Effector memory CD8-positive, alpha-beta T cell (primary cell): ENCODE measurements around the gene NAIF1.
A peak's percentile ranks its signal among the peaks of the same experiment; 100 is the strongest.
"Not testable (repeated sequence)": the region's sequence is repeated elsewhere in the genome, so short reads cannot be mapped to it uniquely, and the experiment has no call there.

Experiments
- ATAC-seq: fragments of 150-1000 bp; cut with Tn5 transposase; replicated peaks from 2 replicates; pipeline ENCODE4 v1.10.0; 2021; ENCODE audit warnings: mild to moderate bottlenecking, moderate library complexity
- DNase-seq, 3 experiments: peaks; one replicate each; pipeline ENCODE4 v3.0.0; 2021
- H3K27ac Mint-ChIP-seq, 2 donors: one replicate each; pipeline ENCODE4 v1.8.0; 2022; ENCODE audit warnings: mild to moderate bottlenecking in 2 of 2, mixed read lengths in 2 of 2, moderate library complexity in 2 of 2
- H3K27me3 Mint-ChIP-seq, 2 donors: one replicate each; pipeline ENCODE4 v1.8.0; 2022; ENCODE audit warnings: mixed read lengths in 2 of 2
- H3K36me3 Mint-ChIP-seq: one replicate; pipeline ENCODE4 v1.8.0; 2022; ENCODE audit warnings: mild to moderate bottlenecking, moderate library complexity, mixed read lengths; ENCODE audit not compliant: insufficient read depth
- H3K4me1 Mint-ChIP-seq, 2 donors: one replicate each; pipeline ENCODE4 v1.8.0; 2022; ENCODE audit warnings: low read depth in 2 of 2, mixed read lengths in 2 of 2
- H3K4me3 Mint-ChIP-seq, 2 donors: one replicate each; pipeline ENCODE4 v1.8.0; 2022; ENCODE audit warnings: mild to moderate bottlenecking in 2 of 2, mixed read lengths in 2 of 2, moderate library complexity in 2 of 2
- H3K9me3 Mint-ChIP-seq, 2 donors: one replicate each; pipeline ENCODE4 v1.8.0; 2022; ENCODE audit warnings: mixed read lengths in 2 of 2

NAIF1 gene

DNA sequence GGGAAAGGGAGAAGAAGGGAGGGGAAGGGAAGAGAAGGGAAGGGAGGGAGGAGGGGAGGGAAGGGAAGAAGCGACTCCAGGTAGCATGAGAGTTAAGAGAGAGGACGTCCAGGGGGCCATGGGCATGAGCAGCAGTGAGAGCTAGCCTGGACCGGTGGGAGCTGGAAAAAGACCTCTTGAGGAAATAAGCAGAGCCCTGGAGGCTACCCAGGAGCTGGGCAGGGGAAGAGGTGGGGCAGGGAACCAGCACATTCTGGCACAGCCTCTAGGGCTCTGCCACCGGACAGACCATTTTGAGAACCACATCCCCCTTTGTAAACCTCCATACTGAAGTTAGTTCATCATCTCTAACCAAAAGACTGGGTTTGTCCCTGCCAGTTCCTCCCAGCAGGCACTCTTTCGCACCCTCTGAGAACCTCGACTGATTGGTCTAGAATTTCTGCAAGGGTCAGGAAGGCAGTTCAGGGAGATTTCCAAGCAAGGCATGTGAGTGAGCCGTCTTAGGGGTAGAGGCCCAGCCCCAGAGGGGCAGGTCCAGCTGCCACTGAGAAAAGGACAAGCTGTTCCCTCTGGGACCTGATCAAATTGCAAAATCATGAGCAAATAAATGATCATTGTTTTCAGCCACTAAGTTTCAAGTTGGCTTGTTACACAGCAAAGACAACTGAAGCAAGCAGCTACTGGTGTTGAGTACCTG is 11.6 kb downstream of the NAIF1 start:
- Mint-ChIP-seq H3K9me3 (no peaks in the 10 kb centered on the region), H3K27ac (no peak overlapping the region), H3K27me3 (no peaks in the 10 kb centered on the region), H3K4me1 (no peaks in the 10 kb centered on the region), H3K36me3 (no peaks in the 10 kb centered on the region), H3K4me3 (no peak overlapping the region)
- DNase-seq (no peak), ATAC-seq (no peak)

- H3K27me3 Mint-ChIP-seq = no peaks in the 10 kb centered on the region
- H3K27ac Mint-ChIP-seq = no peak overlapping the region
- DNase-seq = no peak
- ATAC-seq = no peak
- no peaks in the 10 kb centered on the region for H3K4me1 Mint-ChIP-seq
- H3K36me3 Mint-ChIP-seq = no peaks in the 10 kb centered on the region
- H3K4me3 Mint-ChIP-seq = no peak overlapping the region
- H3K9me3 Mint-ChIP-seq = no peaks in the 10 kb centered on the region
These were observed 13.0 kb downstream of the NAIF1 start for GRCh38 chr9:128054087-128054486.

- DNase-seq (no peak), ATAC-seq (peak; percentile 24)
- no peaks in the 10 kb centered on the region for H3K27me3 Mint-ChIP-seq
- H3K4me3 Mint-ChIP-seq = no peak overlapping the region
- no peaks in the 10 kb centered on the region for H3K9me3 Mint-ChIP-seq
- no peaks in the 10 kb centered on the region for H3K36me3 Mint-ChIP-seq
- no peak overlapping the region for H3K27ac Mint-ChIP-seq
- H3K4me1 Mint-ChIP-seq = no peaks in the 10 kb centered on the region
These were observed 13.6 kb downstream of the NAIF1 start for GRCh38 chr9:128053560-128053959.

DNA sequence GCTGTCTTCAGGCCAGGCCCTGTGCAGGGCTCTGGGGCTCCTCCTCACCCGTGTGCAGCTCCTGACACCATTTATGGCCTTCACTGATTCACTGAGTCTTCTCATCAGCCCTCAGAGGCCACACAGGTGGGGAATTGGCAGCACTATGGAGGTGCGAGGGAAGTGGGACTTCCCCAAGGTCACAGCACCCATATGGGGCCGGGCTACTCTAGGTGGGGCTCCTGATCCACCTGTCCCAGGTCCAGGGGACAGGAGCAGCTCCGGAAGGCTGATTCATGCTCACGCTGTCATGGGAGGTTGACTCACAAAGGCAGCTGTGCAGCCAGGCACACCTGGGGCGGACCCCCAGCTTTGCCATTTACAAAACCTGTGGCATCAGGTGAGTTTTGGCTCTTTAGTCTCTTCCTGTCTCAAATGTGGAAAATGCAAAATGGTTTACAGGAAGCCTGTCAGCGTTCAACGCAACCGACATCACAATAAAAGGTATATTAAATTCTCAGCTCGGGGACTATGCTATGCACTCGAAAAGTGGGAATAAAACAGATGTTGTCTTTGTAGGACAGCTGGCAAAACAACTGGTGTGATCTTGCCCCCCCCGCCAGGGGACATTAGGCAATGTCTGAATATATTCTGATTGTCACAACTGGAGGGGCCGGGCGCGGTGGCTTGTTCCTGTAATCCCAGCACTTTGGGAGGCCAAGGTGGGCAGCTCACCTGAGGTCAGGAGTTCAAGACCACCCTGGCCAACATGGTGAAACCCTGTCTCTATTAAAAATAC is 15.0 kb downstream of the NAIF1 start:
- Mint-ChIP-seq H3K27me3 (no peaks in the 10 kb centered on the region), H3K27ac (no peak overlapping the region), H3K4me3 (no peak overlapping the region), H3K36me3 (no peaks in the 10 kb centered on the region), H3K4me1 (no peaks in the 10 kb centered on the region), H3K9me3 (no peaks in the 10 kb centered on the region)
- ATAC-seq = no peak
- no peak for DNase-seq

DNA sequence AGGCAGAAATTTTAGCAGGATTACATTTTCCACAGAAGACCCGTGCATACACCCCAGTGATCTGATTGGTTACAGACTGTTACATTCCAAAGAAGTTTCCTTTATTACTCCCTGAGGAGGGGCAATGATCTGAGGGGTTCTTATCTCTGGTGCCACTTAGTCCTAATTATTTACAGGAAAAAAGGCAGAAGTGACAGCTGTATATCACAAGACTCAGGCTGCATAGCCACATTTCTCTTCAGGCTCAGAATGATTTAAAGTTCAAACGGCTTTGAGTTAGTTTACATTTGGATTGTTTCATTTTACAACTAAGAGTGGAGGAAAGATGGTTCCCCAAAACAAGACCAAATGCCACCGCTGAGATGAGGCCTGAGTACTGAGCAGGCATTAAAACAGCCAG is 17.3 kb downstream of the NAIF1 start:
- H3K36me3 Mint-ChIP-seq = no peaks in the 10 kb centered on the region
- H3K4me1 Mint-ChIP-seq = no peaks in the 10 kb centered on the region
- no peaks in the 10 kb centered on the region for H3K27me3 Mint-ChIP-seq
- no peak overlapping the region for H3K27ac Mint-ChIP-seq
- ATAC-seq = no peak
- no peak for DNase-seq
- no peak overlapping the region for H3K4me3 Mint-ChIP-seq
- no peaks in the 10 kb centered on the region for H3K9me3 Mint-ChIP-seq

DNA sequence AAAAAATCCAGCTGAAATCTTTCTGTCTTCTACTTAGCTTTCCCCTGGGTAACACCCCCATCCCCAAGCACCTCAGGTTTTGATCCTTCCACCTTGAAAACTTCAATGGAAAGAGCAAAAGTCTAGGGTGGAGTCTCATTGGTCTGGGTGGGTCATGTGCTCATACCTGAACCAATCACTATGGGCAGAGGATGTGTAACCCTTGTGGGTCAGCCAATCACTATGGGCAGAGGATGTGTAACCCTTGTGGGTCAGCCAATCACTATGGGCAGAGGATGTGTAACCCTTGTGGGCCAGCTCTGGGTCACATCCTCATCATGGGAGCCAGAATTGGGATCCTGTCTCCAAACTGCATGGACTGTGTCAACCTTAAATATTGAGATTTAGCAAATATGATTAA is 18.5 kb downstream of the NAIF1 start:
- no peak overlapping the region for H3K4me3 Mint-ChIP-seq
- H3K27ac Mint-ChIP-seq = no peak overlapping the region
- no peaks in the 10 kb centered on the region for H3K9me3 Mint-ChIP-seq
- ATAC-seq (peak; percentile 51), DNase-seq (no peak)
- H3K4me1 Mint-ChIP-seq = no peaks in the 10 kb centered on the region
- no peaks in the 10 kb centered on the region for H3K36me3 Mint-ChIP-seq
- H3K27me3 Mint-ChIP-seq = no peaks in the 10 kb centered on the region

GRCh38 chr9:128047231-128047630 is 19.9 kb downstream of the NAIF1 start:
- Mint-ChIP-seq H3K4me3 (no peak overlapping the region), H3K36me3 (no peaks in the 10 kb centered on the region), H3K27ac (no peak overlapping the region), H3K27me3 (no peaks in the 10 kb centered on the region), H3K9me3 (no peaks in the 10 kb centered on the region), H3K4me1 (no peaks in the 10 kb centered on the region)
- no peak for DNase-seq
- no peak for ATAC-seq

DNA sequence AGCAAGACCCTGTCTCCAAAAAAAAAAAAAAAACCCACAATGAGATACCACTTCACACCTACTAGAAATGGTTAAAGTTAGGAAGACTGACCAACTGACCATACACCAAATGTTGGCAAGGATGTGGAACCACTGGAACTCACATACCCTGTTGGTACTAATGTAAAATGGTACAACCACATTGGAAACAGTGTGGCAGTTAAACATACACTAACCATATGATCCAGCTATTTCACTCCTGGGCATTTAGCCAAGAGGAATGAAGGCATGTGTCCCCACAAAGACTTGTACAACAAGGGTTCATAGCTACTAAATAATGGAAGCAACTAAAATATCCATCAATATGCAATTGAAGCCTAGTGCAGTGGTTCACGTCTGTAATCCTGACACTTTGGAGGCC is 21.3 kb downstream of the NAIF1 start:
- no peak for DNase-seq
- no peak for ATAC-seq
- peaks cover 0 to 7% of the 10 kb centered on the region in 2 donors for H3K27me3 Mint-ChIP-seq
- H3K27ac Mint-ChIP-seq = no peak overlapping the region
- H3K4me1 Mint-ChIP-seq = no peaks in the 10 kb centered on the region
- H3K4me3 Mint-ChIP-seq = no peak overlapping the region
- no peaks in the 10 kb centered on the region for H3K36me3 Mint-ChIP-seq
- H3K9me3 Mint-ChIP-seq = no peaks in the 10 kb centered on the region

GRCh38 chr9:128045409-128045808 is 21.7 kb downstream of the NAIF1 start:
- not testable (repeated sequence) for H3K27me3 Mint-ChIP-seq, ATAC-seq, H3K9me3 Mint-ChIP-seq, H3K4me3 Mint-ChIP-seq, H3K27ac Mint-ChIP-seq, H3K36me3 Mint-ChIP-seq, DNase-seq, H3K4me1 Mint-ChIP-seq

DNA sequence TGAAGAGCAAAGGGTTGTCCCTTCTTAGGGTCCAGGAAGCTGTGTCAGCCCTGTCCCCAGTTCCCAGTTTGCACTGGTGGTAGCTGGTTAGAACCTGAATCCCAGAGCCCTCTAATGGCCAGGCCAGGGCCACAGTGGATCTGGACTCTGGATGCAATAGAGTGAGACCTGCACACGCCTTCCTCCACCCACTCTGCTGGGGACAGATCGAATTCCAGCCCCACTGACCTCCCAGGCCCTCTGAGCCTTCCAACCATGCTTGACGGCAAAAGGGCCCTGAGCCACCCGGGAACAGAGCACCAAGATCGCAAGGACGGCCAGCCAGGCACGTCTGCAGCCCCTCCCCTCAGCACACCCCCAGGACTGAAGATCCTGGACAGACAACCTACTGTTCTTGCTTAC is 23.7 kb downstream of the NAIF1 start:
- Mint-ChIP-seq H3K9me3 (no peaks in the 10 kb centered on the region), H3K27me3 (peaks cover 0 to 7% of the 10 kb centered on the region in 2 donors), H3K36me3 (no peaks in the 10 kb centered on the region), H3K4me1 (no peaks in the 10 kb centered on the region), H3K4me3 (no peak overlapping the region), H3K27ac (peak overlapping the region in 1 of 2 donors; percentile 60)
- ATAC-seq = no peak
- DNase-seq = no peak

DNA sequence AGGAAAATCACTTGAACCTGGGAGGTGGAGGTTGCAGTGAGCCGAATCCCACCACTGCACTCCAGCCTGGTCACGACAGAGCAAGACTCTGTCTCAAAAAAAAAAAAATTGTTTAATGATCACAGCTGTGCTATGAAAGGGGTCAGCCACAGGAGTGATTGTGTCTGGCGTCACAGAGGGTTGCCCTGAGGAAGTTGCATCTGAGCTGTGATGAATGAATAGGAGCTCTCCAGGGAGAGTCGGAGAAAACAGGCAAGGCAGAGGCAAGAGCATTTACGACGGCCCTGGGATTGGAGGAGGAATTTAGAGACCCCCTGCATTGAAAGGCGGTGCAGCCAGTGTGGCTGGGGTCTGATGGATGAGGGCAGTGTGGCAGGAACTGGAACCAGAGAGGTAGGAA is 25.1 kb downstream of the NAIF1 start:
- no peaks in the 10 kb centered on the region for H3K36me3 Mint-ChIP-seq
- no peak overlapping the region for H3K4me3 Mint-ChIP-seq
- no peaks in the 10 kb centered on the region for H3K9me3 Mint-ChIP-seq
- ATAC-seq (no peak), DNase-seq (no peak)
- H3K27me3 Mint-ChIP-seq = peaks cover 0 to 7% of the 10 kb centered on the region in 2 donors
- H3K4me1 Mint-ChIP-seq = no peaks in the 10 kb centered on the region
- no peak overlapping the region for H3K27ac Mint-ChIP-seq

GRCh38 chr9:128040783-128041182 is 26.3 kb downstream of the NAIF1 start:
- H3K4me3 Mint-ChIP-seq, H3K27me3 Mint-ChIP-seq, H3K9me3 Mint-ChIP-seq, H3K4me1 Mint-ChIP-seq, H3K27ac Mint-ChIP-seq, ATAC-seq, H3K36me3 Mint-ChIP-seq, DNase-seq: not testable (repeated sequence)

- ATAC-seq = not testable (repeated sequence)
These were observed 30.6 kb downstream of the NAIF1 start for GRCh38 chr9:128036522-128036921.

More at GRCh38 chr9:128036522-128036921, 30.6 kb downstream of the NAIF1 start:
- peaks cover 11% of the 10 kb centered on the region for H3K36me3 Mint-ChIP-seq
- DNase-seq, H3K9me3 Mint-ChIP-seq, H3K27ac Mint-ChIP-seq, H3K27me3 Mint-ChIP-seq, H3K4me3 Mint-ChIP-seq: not testable (repeated sequence)
- peaks cover 14 to 20% of the 10 kb centered on the region in 2 donors for H3K4me1 Mint-ChIP-seq
